Activated naive CD4-positive, alpha-beta T cell treated with anti-CD3 and anti-CD28 coated beads, Interleukin-2, amount 50 U/mL, for 16 hours (primary cell): Measurements from ENCODE around the gene ZNF652.

Experiments
- DNase-seq: peaks from one replicate; pipeline ENCODE4 v3.0.0-alpha.2; 2020

The ZNF652 gene

DNA sequence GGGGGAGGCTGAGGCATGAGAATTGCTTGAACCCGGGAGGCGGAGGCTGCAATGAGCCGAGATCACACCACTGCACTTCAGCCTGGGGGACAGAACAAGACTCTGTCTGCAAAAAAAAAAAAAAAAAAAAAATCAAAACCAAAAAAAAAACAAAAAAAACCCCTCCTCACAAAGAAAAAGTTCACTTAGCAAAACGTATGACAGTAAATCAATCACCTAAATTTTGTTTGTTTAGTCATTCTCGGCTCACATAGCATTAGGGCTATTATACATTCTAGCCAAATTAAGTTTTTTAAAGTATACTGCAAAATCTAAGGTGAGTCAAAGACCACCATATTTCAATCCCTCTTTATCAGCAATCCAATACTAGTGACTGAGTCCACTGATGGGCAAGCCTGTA is 5.7 kb downstream of the ZNF652 start:
- no peak for DNase-seq

DNA sequence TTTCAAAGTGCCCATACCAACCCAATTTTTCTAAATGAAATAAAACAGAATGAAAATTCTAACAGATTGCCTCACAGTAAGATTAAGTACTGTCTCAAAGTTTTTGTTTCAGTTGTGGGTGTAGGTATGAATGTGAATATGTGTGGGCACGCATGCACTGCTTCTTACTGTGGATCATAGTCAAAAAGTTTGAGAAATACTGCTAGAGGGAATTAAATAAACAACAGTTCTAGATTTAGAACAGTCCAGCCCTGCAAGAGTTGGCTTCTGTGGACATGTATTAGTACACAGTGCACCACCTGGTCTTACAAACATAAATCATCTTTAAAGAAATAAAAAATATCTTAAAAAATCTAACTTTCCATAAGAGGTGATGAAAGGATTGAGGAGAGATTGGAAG is 8.4 kb downstream of the ZNF652 start:
- no peak for DNase-seq

DNA sequence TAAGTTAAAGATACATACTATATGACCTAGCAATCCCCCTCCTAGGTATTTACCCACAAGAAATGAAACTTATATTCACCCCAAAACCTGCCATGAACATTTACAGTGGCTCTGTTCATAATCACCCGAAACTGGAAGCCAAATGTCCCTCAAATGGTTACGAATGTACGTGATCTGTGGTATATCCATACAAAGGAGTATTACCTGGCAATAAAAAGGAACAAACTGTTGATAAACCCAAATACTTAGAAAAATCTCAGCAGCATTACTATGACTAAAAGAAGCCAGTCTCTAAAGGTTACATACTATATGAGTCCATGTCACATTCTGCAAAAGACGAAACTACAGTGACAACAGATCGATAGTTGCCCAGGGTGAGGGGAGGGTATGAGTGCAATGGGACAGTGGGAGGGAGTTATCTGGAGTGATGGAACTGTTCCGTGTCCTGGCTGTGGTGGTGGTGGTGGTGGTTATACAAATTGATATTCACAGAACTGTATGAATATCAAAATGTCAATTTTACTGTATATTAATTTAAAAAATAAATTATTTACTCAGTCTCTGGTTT is 9.4 kb downstream of the ZNF652 start:
- no peak for DNase-seq

DNA sequence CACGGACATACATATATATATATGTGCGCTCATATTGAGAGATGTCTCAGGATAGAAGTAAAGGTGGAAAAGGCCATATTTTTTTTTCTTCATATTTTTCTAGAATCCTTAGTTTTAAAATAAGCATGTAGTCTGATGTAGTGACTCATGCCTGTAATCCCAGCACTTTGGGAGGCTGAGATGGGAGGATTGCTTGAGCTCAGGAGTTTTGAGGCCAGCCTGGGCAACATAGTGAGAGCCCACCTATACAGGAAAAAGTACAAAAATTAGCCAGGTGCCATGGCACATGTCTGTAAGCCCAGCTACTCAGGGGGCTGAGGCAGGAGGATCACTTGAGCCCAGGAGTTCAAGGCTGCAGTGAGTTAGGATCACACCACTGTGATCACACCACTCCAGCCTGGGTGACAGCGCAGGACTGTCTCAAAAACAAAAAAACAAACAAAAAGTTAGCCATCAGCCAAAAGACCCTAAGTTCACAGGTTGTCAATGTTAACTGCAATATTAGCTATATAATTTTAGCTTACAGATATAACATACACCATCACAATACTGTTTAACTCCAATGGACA is 10.4 kb downstream of the ZNF652 start:
- no peak for DNase-seq

DNA sequence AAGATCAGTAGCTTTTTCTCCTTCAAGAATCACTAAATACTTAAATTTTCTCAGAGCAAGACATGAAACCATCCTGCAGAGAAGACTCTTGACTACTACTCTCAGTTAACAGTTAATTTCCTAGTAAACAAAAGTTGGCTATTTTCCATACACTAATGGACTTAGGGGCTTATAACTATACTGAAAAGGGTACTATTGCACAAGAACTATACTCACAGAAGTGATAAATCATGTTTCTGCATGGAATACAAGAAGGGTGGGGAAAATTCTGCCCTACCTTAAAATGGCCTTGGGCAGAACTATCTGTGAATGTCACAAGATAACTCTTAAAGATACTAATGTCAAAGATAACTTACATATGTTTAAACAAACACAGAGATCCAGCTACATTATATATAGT is 12.5 kb downstream of the ZNF652 start:
- no peak for DNase-seq

DNA sequence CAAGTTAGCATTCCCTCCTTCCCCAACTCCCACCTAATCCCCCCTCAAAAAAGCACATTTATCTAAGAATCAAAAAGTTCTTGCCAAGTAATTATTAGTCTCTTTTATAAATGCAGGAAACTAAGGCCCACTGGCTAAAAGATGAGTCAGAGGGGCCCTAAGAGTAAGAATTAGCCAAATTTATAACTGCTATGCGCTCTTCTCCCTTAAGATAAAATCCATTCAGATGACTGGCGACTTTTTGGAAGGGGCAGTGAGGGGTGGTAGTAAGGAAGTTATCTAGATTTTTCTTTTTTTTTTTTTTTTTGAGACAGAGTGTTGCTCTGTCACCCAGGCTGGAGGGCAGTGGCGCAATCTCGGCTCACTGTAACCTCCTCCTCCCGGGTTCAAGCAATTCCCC is 17.1 kb downstream of the ZNF652 start:
- no peak for DNase-seq

DNA sequence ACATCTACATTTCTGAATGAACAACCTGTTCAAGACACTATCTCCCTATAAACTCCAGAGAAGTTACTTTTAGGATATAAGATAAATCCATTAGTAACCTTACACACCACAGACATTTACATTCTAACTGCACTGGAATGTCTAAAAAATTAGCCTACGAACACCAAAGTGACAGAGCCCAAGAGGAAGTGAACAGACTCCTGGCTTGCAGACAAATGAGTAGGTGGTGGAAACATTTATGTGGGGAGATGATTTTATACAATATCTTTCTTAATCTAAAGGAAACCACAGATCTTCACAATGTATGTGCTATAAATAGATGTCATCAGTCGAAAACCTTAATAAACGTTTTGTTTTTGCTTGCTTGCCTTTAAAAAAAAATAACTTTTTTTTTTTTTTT is 18.8 kb downstream of the ZNF652 start:
- no peak for DNase-seq

DNA sequence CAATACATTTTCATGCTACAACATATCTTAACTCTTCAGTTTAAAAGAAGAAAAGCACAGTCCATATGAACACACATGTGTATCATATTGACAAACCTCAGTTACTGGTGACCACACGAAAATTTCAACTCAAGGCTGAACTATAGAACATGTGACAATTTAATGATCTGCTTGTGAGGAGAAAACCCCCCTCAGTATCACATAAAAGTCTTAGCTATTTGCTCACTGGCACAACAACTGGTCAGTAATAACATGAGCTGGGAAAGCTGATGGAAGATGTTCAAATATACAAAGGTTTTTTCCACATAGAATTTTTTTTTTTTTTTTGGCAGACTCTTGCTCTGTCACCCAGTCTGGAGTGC is 19.5 kb downstream of the ZNF652 start:
- no peak for DNase-seq

DNA sequence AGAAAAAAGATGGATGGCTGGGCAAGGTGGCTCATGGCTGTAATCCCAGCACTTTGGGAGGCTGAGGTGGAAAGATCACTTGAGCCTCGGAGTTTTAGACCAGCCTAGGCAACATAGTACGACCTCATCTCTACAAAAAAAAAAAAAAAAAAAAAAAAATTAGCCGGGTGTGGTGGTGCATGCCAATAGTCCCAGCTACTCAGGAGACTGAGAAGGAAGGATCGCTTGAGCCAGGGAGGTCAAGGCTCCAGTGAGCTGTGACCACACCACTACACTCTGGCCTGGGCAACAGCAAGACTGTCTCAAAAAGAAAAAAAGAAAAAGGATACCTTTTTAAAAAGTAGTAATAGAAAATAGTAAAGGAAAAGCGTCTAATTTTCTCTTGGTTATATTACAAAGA is 20.7 kb downstream of the ZNF652 start:
- DNase-seq: no peak

DNA sequence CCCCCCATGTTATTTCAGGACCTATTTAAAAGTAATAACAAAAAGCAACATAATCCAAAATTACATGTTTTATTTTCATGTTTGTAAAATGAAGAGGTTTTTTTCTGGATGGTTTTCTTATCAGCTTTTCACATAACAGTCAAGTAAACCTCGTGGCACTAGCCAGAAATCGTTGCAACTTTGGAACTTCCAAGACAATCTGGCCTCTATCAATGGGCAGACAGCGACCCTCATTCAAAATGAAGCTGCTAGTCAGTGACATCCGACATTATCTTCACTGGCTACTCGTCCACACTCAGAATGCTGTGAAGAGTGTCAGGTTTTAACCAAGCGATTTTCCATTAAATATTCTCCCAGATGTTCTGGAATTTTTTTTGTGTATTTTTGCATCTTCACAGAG is 22.7 kb downstream of the ZNF652 start:
- DNase-seq: no peak

DNA sequence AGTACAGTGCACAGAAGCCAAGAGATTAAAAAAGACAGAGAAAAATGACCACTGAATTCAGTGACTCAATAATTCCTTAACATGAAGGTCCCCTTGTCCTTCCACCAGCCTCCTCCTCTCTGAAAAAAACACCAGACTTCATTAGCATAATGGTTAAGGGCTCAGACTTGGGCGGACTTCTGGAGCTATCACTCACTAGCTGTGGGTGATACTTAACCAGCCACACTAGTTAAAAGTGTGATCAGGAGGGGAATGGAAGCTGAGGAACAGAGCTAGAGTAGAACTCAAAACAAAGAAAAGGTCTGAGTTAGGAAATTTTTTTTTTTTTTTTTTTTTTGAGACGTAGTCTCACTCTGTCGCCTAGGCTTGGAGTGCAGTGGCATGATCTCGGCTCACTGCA is 23.2 kb downstream of the ZNF652 start:
- DNase-seq: no peak

DNA sequence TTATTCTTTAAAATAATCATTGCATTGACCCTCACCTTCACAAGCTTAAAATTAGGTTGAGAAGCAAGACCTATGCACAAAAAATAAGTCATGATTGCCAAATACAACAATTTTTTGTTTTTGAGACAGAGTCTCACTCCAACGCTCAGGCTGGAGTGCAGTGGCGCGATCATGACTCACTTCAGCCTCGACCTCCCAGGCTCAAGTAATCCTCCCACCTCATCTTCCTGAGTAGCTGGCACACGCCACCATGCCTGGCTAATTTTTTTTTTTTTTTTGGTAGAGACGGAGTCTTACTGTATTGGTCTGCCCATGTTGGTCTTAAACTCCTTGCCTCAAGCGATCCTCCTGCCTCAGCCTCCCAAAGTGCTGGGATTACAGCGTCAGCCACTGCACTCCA is 24.2 kb downstream of the ZNF652 start:
- no peak for DNase-seq

DNA sequence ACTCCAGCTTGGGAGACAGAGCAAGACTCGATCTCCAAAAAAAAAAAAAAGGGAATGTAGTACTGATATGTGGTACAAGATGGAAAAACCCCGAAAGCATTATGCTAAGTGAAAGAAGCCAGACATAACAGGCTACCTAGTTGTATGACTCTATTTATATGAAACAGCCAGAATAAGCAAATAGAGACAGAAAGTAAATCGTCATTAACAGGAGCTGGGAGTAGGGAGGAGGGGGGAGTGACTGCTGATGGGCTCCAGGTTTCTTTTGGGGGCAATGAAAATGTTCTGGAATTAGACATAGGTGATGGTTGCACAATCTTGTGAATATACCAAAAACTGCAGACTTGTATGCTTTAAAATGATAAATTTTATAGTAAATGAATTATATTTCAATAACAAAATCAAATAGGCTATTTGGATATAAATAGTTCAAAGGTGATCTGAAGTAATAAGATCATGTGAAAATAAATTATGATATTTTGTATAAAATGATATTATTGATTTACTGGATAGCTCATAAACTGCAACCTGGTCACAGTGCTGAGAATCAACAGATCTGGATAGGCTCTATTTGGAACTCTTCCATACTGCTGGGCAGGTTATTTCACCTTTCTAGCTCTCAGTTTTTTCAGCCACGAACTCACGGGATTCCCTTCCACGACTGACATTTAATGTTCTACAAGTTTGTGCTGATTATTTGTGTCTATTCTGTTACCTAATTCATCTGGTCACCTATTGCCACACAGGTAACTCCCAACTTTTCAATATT is 27.1 kb downstream of the ZNF652 start:
- no peak for DNase-seq

DNA sequence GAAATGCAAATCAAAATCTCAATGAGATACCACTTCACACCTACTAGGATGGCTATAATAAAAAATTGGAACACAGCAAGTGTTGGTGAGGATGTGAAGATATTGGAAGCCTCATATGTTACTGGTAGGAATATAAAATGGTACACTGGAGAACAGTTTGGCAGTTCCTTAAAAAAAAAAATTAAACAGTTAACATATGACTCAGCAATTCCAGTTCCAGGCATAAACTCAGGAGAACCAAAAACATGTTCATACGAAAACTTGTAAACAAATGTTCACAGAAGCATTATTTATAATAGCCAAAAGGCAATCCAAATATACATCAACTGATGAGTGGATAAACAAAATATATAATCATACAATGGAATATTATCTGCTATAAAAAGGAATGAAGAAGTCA is 28.2 kb downstream of the ZNF652 start:
- no peak for DNase-seq

DNA sequence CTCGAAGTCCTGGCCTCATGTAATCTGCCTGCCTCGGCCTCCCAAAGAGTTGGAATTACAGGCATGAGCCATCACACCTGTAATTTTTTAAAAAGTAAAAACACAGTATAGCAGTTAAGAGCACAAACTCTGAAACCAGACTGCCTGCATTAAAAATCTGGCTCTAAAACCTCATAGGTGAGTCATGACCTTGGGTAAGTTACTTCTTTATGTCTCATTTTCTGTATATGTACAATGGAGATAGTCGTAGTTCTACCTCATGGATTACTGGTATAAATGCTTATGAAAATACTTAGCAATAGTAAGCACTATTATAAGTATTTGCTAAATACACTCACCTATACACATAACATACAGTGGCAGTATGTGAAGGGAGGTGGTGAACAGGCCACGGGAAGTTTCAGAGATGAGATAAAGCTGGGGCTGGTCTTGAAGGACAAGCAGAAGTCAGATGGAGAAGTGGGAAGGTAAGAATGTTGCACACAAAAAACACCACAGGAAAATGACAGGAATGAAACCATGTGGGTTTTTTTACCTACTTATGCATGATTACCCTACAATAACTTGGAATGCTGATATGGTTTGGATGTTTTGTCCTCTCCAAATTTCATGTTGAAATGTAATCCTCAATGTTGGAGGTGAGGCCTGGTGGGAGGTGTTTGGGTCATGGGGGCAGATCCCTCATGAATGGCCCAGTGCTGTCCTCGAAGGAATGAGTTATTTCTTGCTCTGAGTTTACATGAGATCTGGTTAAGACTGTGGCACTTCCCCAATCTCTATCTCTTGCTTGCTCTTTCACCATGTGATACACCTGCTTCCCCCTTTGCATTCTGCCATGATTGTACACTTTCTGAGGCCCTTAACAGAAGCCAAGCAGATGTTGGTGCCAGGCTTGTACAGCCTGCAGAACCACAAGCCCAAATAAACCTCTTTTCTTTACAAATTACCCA is 33.9 kb downstream of the ZNF652 start:
- no peak for DNase-seq

DNA sequence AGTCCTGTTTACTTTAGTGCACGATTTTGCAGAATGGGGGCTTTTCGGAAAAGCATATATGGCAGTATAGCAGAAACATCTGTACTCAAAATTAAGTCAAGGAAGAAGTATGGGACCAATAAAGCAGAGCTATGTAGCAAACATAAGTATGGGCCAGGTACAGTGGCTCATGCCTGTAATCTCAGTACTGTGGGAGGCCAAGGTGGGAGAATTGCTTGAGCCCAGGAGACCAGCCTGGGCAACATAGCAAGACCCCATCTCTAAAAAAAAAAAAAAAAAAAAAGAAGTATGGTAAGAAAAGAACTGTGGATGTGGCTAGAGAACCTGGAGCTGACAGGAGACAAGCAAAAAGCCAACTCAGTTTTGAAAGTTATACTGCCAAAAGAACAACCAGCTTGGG is 36.1 kb downstream of the ZNF652 start:
- no peak for DNase-seq

DNA sequence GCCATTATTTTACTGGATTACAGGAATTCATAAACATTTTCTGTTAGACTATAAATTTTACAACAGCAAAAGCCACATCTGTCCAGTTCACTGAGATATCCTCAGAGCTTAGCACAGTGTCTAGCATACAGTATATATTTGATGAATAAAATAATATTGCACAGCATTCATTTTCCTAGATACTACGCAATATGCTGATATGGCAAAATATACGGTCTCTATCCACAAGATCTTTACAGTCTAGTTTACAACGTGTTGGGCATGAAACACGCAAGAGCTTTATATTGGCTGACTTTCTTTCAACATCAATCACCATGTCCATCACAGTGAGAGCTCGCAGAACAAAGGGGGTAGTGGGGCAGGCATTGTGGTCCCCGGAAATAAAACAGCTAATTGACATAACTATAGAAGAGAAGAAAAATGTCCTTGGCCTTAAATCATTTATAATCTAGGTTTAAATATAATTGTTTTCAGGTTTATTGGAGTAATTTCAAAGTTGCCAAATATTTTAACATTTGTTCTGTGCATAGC is 43.5 kb downstream of the ZNF652 start:
- no peak for DNase-seq

DNA sequence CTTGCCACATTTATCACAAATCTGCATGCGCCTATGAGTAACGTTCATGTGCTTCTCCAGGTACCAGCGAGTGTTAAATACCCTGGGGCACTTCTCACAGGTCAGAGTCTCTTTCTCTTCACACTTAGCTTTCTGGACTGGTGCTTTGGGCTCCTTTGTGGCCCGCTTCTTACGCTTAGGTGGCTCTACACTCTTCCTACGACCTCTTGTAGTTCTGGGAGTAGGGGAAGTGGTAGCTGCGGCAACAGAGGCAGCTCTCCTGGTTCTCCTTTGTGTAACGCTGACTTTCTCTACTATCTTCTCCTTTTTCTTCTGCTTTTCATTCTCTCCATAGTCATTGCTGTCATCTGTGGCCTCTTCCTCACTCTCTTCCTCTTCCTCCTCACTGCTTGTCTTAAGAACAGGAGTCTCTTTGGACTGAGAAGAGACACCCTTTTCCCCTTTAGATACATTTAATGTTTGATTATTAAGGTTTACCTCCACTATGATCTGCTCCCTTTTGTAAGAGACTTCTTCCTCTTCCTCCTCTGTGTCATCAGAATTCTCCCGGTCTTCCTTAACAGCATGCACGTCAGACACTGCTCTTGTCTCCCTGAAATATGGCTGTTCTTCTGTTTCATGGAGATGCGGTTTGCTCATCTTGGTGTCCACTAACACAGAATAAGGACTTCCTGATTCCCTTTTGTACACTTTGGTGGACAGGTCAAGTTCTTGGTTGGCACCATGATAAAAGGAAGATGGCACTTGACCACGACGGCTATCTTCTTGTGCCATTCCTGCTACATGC is 45.0 kb downstream of the ZNF652 start:
- no peak for DNase-seq

DNA sequence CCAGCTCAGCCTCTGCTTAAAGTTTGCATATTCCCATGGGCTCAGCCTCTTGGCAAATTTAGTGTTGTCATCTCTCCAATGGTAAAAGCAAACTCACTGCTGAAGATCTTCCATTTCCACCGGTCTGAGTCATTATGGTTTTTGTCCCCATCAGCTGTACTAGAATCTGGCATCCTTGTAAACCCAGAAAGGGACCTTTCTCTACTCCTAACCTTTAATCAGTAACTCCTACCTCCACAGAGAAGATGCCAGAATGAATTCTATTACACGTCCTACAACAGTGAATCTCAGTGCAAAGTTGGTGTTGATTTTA is 45.8 kb downstream of the ZNF652 start:
- no peak for DNase-seq

DNA sequence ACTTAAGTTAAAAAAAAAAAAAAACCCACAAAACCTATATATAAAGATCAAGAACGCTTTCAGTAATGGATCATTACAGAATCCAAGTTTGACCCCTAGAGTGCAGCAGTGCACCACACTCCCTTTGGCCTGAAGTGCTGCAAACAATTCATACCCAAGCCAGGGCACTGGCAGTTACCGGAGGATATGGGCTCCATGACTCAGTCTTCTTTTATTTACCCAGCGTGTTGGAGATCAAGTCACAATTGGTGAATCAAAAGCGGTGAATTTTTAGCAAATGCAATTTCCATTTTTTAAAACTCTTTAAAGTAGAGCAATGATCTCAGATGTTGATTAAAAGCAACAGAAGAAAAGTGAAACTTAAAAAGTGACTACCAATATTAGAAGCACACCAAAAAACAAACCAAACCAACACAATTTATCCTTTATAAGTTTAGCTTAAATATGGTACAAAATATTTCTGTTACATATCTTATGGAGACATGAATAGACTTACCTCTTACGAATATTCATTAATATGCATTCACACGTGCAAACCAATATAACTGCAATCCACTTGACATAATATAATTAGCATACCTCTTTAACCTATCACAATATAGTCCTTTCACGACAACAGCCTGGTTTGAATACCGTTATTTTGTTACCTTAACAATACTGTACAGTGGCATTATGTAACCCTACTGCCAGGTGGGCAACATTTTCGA is 46.3 kb downstream of the ZNF652 start:
- DNase-seq: peak; percentile 80

DNA sequence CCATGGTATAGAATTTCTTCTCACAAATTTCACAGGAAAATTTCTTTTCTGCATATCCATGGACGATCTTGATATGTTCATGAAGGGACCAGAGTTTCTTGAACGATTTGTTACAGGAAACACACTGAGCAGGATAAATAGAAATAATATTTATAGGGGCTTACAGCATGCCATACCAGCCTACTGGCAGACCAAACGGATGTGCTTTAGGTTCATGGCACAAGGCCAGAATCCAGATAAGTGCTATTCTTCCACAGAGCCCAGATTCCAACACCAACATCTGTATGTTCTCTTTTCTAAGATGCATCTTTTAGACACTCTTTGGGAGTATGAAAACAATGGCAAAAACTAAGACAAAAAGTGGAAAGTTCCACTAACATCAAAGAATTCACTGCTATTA is 49.3 kb downstream of the ZNF652 start:
- DNase-seq: no peak

DNA sequence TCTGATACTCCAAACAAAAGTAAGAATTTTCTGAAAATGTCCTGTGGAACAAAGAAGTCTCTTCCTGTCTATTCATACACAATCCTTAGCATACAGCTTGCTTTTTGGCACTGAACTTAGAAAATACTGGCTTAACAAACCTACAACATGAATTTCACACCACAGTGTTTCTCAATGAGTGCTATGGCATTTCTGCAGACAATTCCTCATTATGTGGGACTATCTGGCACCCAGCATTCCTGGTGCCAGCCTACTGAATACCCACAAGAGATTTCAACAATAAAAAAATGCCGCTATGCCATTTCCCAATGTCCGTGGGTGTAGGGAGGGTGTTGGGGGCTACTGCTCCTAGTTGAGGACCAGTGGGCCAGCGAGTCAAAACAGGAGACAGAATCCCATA is 62.1 kb downstream of the ZNF652 start:
- no peak for DNase-seq
